CD14-positive monocyte (primary cell): ENCODE results near the gene HM13. TPM values are rescaled to one million over a fixed set of nuclear protein-coding genes. Genes with fewer than 3 reads are reported as not detected.

ENCODE experiments used
- DNase-seq, 3 donors: peaks; one replicate each; pipeline ENCODE4 v3.0.0-alpha.2; 2011 to 2022
- H2AFZ ChIP-seq: 2 replicates; pipeline ENCODE4 v1.6.0; 2012; ENCODE audit warnings: mild to moderate bottlenecking, low read depth, low read length, inconsistent platforms; ENCODE audit not compliant: insufficient read depth, poor library complexity, severe bottlenecking
- H3K27ac ChIP-seq, 2 donors: 1 replicate in 1 of 2; 2 replicates in 1 of 2; pipeline ENCODE4 v1.5.1; 2012 to 2013; ENCODE audit warnings: low read length in 2 of 2, control low read depth in 1 of 2, inconsistent platforms in 1 of 2, low read depth in 1 of 2, mild to moderate bottlenecking in 1 of 2
- H3K27me3 ChIP-seq, 2 donors: one replicate each; pipeline versions ENCODE4 v1.6.0 to v1.6.1; 2011 to 2013; ENCODE audit warnings: low read length in 2 of 2; ENCODE audit not compliant: control insufficient read depth in 2 of 2, insufficient read depth in 2 of 2
- H3K36me3 ChIP-seq, 2 donors: replicated peaks in 1 of 2; 1 replicate in 1 of 2; 2 replicates in 1 of 2; pipeline versions ENCODE4 v1.5.1 to v1.6.1; 2012 to 2013; ENCODE audit warnings: low read length in 2 of 2, control low read depth in 1 of 2, inconsistent platforms in 1 of 2, mild to moderate bottlenecking in 1 of 2; ENCODE audit not compliant: insufficient read depth in 2 of 2, control insufficient read depth in 1 of 2
- H3K4me1 ChIP-seq, 2 donors: 1 replicate in 1 of 2; 2 replicates in 1 of 2; pipeline versions ENCODE4 v1.5.1 to v1.6.1; 2012 to 2013; ENCODE audit warnings: low read length in 2 of 2, control low read depth in 1 of 2, inconsistent platforms in 1 of 2, mild to moderate bottlenecking in 1 of 2, moderate library complexity in 1 of 2; ENCODE audit not compliant: insufficient read depth in 2 of 2, control insufficient read depth in 1 of 2
- H3K4me2 ChIP-seq: replicated peaks from 2 replicates; pipeline ENCODE3; 2012; ENCODE audit warnings: low read length, moderate library complexity, mild to moderate bottlenecking; ENCODE audit not compliant: poor library complexity, severe bottlenecking; ENCODE audit errors: extremely low read depth
- H3K4me3 ChIP-seq, 3 experiments: fragments of 200-600 bp in 1 of 3; sonication (generic) in 1 of 3; replicated peaks in 1 of 3; 1 replicate in 2 of 3; 2 replicates in 1 of 3; pipeline ENCODE4 v1.5.1; 2011 to 2013; ENCODE audit warnings: low read length in 3 of 3, mild to moderate bottlenecking in 3 of 3, control low read depth in 2 of 3, low read depth in 2 of 3, inconsistent platforms in 1 of 3, moderate library complexity in 1 of 3
- H3K79me2 ChIP-seq: 2 replicates; pipeline ENCODE4 v1.6.0; 2012; ENCODE audit warnings: mild to moderate bottlenecking, control low read depth, inconsistent platforms, low read length, moderate library complexity; ENCODE audit not compliant: insufficient read depth
- H3K9ac ChIP-seq: 2 replicates; pipeline ENCODE4 v1.6.0; 2017; ENCODE audit warnings: low read length, mild to moderate bottlenecking; ENCODE audit not compliant: insufficient read depth, poor library complexity, severe bottlenecking
- H3K9me3 ChIP-seq, 2 donors: replicated peaks in 1 of 2; 1 replicate in 1 of 2; 2 replicates in 1 of 2; pipeline versions ENCODE4 v1.5.1 to v1.6.1; 2012 to 2013; ENCODE audit warnings: low read length in 2 of 2, control low read depth in 1 of 2; ENCODE audit not compliant: control insufficient read depth in 1 of 2, insufficient read depth in 1 of 2
- H4K20me1 ChIP-seq: 2 replicates; pipeline ENCODE4 v1.6.0; 2012; ENCODE audit warnings: mild to moderate bottlenecking, low read length, control low read depth, moderate library complexity; ENCODE audit not compliant: insufficient read depth
- H3K27ac Mint-ChIP-seq, 7 donors: one replicate each; pipeline ENCODE4 v1.8.0; 2020; ENCODE audit warnings: mild to moderate bottlenecking in 7 of 7, mixed read lengths in 7 of 7, moderate library complexity in 6 of 7, inconsistent platforms in 2 of 7
- H3K27me3 Mint-ChIP-seq, 3 donors: one replicate each; pipeline ENCODE4 v1.8.0; 2021 to 2022; ENCODE audit warnings: low read depth in 3 of 3, mild to moderate bottlenecking in 3 of 3, mixed read lengths in 3 of 3, moderate library complexity in 3 of 3, inconsistent platforms in 1 of 3
- H3K36me3 Mint-ChIP-seq, 2 donors: one replicate each; pipeline ENCODE4 v1.8.0; 2020; ENCODE audit warnings: mixed read lengths in 2 of 2, inconsistent platforms in 1 of 2, mild to moderate bottlenecking in 1 of 2
- H3K4me1 Mint-ChIP-seq: one replicate; pipeline ENCODE4 v1.8.0; 2020; ENCODE audit warnings: mild to moderate bottlenecking, mixed read lengths
- H3K4me3 Mint-ChIP-seq, 2 donors: one replicate each; pipeline ENCODE4 v1.8.0; 2020; ENCODE audit warnings: mild to moderate bottlenecking in 2 of 2, mixed read lengths in 2 of 2, moderate library complexity in 1 of 2
- H3K9me3 Mint-ChIP-seq, 7 donors: one replicate each; pipeline ENCODE4 v1.8.0; 2020 to 2022; ENCODE audit warnings: mixed read lengths in 7 of 7, mild to moderate bottlenecking in 6 of 7, moderate library complexity in 6 of 7, inconsistent platforms in 2 of 7
- WGBS: methylation state at CpG from one replicate; pipeline ENCODE4 v1.1.5; 2013; ENCODE audit warnings: missing lambda C conversion rate; ENCODE audit not compliant: insufficient coverage; 5-methylcytosine and 5-hydroxymethylcytosine counted together
- intact Hi-C, 2 donors: fragments of 100-400 bp; cut with micrococcal nuclease; formaldehyde crosslinking; loops; one replicate each; pipeline versions ENCODE4 v1.15.0 to v1.15.1; 2023
- polyA plus RNA-seq, 3 donors: library from polyadenylated mRNA; depleted of rRNA in 1 of 3; unstranded in 2 of 3; stranded (reverse) in 1 of 3; fragments of 300-500 nt in 2 of 3; fragments of >200 nt in 1 of 3; fragmentation: Illumina TruSeq in 2 of 3; gene quantifications; 1 replicate in 2 of 3; 2 replicates in 1 of 3; pipeline ENCODE4 v1.2.3, GENCODE V29; 2012 to 2021
- TF ChIP-seq, protein P1 (sequence below): fragments of 200-600 bp; IDR thresholded peaks from one replicate; pipeline ENCODE4 v1.8.0; 2022; ENCODE audit warnings: antibody characterized with exemption, mild to moderate bottlenecking

The HM13 gene
- polyA plus RNA-seq, 3 donors = 199 to 329 (median 320) TPM

- Histone ChIP-seq H3K27me3 (peaks cover 14 to 38% of the 10 kb centered on the region in 2 donors), H3K36me3 (no peaks in the 10 kb centered on the region), H3K27ac (peak overlapping the region in 1 of 2 donors; percentile 24), H3K4me1 (peaks cover 23 to 25% of the 10 kb centered on the region in 2 donors), H3K4me3 (peak overlapping the region in 1 of 3 experiments; percentile 53), H3K9ac (no peak overlapping the region), H3K4me2 (peak overlapping the region; percentile 61), H2AFZ (peak overlapping the region; percentile 30), H4K20me1 (no peaks in the 10 kb centered on the region), H3K9me3 (peaks cover 0 to 9% of the 10 kb centered on the region in 2 donors), H3K79me2 (no peaks in the 10 kb centered on the region)
- H3K4me3 Mint-ChIP-seq = peak overlapping the region; percentile 60 to 88
- H3K27ac Mint-ChIP-seq = peak overlapping the region in 4 of 7 donors; percentile 21 to 66 (median 46)
- H3K36me3 Mint-ChIP-seq = peaks cover 0 to 2% of the 10 kb centered on the region in 2 donors
- 83% methylated on average over 2 of the region's 2 CpGs for WGBS
- peak; percentile 12 to 32 (median 29) for DNase-seq
- TF ChIP-seq, protein P1, sequence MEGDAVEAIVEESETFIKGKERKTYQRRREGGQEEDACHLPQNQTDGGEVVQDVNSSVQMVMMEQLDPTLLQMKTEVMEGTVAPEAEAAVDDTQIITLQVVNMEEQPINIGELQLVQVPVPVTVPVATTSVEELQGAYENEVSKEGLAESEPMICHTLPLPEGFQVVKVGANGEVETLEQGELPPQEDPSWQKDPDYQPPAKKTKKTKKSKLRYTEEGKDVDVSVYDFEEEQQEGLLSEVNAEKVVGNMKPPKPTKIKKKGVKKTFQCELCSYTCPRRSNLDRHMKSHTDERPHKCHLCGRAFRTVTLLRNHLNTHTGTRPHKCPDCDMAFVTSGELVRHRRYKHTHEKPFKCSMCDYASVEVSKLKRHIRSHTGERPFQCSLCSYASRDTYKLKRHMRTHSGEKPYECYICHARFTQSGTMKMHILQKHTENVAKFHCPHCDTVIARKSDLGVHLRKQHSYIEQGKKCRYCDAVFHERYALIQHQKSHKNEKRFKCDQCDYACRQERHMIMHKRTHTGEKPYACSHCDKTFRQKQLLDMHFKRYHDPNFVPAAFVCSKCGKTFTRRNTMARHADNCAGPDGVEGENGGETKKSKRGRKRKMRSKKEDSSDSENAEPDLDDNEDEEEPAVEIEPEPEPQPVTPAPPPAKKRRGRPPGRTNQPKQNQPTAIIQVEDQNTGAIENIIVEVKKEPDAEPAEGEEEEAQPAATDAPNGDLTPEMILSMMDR = no peak
- intact Hi-C loops = no loop called here
- H3K4me1 Mint-ChIP-seq = peaks cover 20% of the 10 kb centered on the region
- peaks cover 0 to 6% (median 2%) of the 10 kb centered on the region in 7 donors for H3K9me3 Mint-ChIP-seq
- peaks cover 36 to 42% (median 41%) of the 10 kb centered on the region in 3 donors for H3K27me3 Mint-ChIP-seq
These were observed 40.2 kb upstream of the HM13 start for GRCh38 chr20:31474097-31474436.

DNA sequence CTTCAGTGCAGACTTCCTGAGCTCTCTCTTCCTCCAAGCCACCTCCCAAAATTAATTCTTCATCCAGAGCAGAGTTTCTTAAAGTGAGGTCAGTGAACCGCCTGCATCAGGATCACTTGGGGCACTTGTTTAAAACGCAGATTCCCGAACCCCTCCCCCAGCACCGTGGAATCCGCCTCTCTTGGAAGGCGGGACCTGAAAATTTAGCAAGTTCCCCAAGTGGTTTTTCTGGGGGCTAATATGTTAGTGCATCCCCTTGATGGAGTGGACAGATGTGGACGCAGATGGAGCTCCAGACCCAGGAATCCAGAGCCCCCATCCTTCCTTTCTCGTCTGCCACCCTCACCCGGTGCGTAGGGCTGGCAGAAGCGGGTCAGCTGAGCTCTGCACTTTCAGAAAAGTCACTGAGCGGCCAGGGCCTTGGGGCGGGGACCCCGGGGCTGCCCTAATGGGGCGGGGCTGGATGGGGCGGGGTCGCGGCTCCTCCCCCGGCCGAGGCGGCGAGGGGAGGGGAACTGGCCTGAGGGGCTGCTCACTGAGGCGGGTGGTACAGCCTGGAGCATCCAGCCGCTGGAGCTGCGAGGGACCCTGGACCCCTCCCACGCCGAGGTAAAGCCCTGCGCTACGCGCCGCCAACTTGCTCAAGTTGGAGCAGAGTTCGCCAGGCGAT, 39.3 kb upstream of the HM13 start, which contains the start of the genes DEFB124 and REM1:
Gene DEFB124, minus strand, starts transcription at position 370 of the 670 bp plus-strand sequence. CDS start 2,114 bp downstream, outside the sequence.
Gene REM1, plus strand, starts transcription at position 531 of the 670 bp plus-strand sequence. CDS start 1,158 bp downstream, outside the sequence.
- H3K4me1 ChIP-seq = peaks cover 23 to 25% of the 10 kb centered on the region in 2 donors
- no peaks in the 10 kb centered on the region for H3K36me3 ChIP-seq
- H4K20me1 ChIP-seq = no peaks in the 10 kb centered on the region
- H3K9me3 ChIP-seq = peaks cover 0 to 9% of the 10 kb centered on the region in 2 donors
- H3K4me3 ChIP-seq = peak within 1 kb of the TSS in 1 of 3 experiments; percentile 53
- no peak for DNase-seq
- TF ChIP-seq, protein P1 = no peak
- H3K27ac ChIP-seq = peak within 1 kb of the TSS in 1 of 2 donors; percentile 24
- peaks cover 14 to 38% of the 10 kb centered on the region in 2 donors for H3K27me3 ChIP-seq
- H3K36me3 Mint-ChIP-seq = peaks cover 0 to 2% of the 10 kb centered on the region in 2 donors
- intact Hi-C loops = no loop called here
- peak within 1 kb of the TSS; percentile 61 for H3K4me2 ChIP-seq
- peak within 1 kb of the TSS; percentile 58 for H2AFZ ChIP-seq
- peak within 1 kb of the TSS; percentile 8 for H3K9ac ChIP-seq
- H3K79me2 ChIP-seq = no peaks in the 10 kb centered on the region
- peak within 1 kb of the TSS in 4 of 7 donors; percentile 21 to 66 (median 46) for H3K27ac Mint-ChIP-seq
- H3K4me3 Mint-ChIP-seq = peak within 1 kb of the TSS; percentile 60 to 88
- peaks cover 20% of the 10 kb centered on the region for H3K4me1 Mint-ChIP-seq
- H3K27me3 Mint-ChIP-seq = peaks cover 36 to 42% (median 41%) of the 10 kb centered on the region in 3 donors
- peaks cover 0 to 6% (median 2%) of the 10 kb centered on the region in 7 donors for H3K9me3 Mint-ChIP-seq
- 2% methylated on average over 25 of the region's 33 CpGs for WGBS
